Hindlimb muscle (tissue), 1 donor: Measurements from ENCODE around the gene BMP8B. TPM values are rescaled to one million over a fixed set of nuclear protein-coding genes. Genes with fewer than 3 reads are reported as not detected.
A peak's percentile ranks its signal among the peaks of the same experiment; 100 is the strongest.

Experiments used
- DNase-seq: peaks from one replicate; pipeline ENCODE4 v3.0.0-alpha.2; 2013
- polyA plus RNA-seq: library from polyadenylated mRNA; unstranded; fragments of 120-200 nt; gene quantifications from one replicate; pipeline ENCODE4 v1.2.1, GENCODE V29; 2013; ENCODE audit not compliant: insufficient read length

The BMP8B gene
- polyA plus RNA-seq, 1 donor = 1.5 TPM

DNA sequence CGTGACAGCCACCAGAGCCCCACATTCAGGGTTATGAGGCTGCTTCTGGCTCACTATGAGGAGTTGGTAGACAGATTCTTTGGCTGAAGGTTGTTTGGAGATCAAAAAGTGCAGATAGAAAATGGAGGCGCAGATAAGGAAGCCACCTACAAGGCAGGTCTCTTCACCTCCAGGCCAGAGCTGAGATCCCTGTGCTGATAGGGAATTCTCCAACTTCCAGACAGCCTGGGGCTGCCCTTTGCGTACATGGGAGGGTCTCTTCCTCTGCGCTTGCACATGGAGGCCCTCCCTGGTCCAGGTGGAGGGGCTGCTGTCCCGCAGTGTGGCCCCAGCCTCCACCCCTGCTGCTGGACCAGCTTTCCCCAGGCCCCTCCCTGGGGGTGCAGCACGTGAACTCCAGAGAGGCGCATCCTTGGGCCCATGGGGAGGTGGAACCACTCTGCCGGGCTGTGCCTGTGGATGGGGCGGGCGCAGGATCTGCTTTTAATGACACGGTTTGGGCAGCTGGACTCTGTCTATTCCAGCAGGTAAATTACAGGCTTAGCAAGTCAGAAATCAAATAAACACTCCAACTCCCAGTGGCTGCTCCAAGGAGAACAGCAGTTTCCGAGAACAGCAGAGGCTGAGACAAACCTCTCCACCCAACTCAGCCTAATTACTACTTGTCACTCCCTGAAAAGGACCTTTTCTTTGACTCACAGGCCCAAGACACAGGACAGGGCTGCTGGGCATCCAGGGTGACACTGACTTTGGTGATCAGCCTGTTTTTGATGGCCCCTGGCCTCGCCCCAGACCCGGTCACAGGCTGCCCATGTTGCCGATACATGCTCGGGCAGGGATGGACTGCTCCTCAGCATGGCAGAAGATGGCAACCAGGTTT, 29.9 kb downstream of the BMP8B start:
- no peak for DNase-seq

DNA sequence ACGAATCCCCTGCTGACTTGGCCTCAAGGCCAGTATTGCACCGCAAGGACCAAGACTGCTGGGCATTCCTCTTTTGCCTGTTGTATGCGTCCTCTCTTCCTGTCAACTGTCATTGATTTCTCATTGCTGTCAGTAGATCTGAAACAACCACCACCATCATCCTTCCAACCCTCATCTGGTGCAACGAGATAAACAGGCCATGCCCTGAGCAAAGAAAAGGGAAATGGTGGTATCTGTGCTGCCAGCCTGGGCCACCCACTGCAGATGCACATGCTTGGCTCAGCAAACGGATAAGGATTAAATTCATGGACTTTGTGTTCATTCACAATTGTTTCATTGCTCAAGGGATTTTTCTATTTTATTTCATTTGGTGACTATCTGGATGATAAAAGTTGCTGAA, 31.2 kb downstream of the BMP8B start:
- no peak for DNase-seq

DNA sequence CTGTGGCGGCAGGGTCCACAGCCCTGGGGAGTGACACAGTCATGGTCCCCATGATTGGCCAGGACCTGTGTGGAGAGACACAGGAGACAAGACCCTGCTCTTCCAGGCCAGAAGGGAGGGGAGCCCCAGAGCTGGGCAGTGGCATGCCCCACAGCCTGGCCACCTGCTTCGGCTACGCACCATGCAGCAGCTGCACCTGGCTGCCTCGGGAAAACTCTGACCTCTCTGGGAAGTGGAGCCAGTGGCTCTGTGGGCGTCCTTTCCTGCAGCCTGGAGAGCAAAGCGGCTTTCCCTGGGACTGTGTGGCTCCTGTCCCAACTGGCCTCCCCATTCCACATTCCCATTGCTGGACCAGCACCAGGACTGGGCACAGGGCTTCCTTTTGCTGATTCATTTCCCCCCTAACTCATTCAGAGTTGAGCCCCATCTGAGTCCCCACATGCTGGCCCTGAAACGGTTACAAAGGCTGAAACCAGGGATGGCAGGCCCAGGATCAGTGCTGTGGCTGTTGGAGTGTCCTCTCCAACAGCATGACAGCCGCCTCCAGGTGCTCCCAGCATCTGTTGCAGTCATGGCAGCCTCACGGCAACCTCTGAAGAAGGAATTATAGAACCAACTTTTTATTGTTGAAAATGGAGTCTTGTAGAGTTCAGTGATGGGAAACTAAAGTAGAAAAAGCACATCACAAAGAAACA, 32.6 kb downstream of the BMP8B start:
- no peak for DNase-seq

DNA sequence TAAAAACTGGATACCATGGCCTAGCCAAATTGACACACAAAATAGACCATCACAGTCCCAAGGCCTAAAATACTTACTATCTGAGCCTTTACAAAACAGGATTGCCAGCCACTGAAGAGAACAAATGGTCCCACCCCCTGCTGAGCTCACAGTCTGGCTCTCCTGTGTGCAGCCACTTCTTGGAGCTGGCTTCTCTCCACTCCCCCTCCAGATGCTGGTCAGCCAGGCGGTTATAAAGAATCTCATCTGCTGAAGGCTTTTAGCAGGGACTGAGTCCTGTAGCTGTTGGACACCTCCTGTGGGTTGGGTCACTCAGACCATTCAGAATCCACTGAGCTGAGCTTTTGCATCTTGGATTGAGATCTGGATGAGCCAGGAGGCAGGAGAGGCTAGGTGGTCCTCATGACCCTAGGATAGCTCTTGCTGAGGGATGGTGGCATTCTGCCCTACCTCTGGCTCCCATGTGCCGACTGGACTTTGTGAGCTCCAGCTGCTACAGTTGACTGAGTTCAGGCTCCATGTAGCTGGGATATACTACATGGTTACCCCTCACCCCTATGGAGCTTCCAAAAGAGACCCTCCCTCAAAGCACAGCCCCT, 33.7 kb downstream of the BMP8B start:
- DNase-seq = no peak

DNA sequence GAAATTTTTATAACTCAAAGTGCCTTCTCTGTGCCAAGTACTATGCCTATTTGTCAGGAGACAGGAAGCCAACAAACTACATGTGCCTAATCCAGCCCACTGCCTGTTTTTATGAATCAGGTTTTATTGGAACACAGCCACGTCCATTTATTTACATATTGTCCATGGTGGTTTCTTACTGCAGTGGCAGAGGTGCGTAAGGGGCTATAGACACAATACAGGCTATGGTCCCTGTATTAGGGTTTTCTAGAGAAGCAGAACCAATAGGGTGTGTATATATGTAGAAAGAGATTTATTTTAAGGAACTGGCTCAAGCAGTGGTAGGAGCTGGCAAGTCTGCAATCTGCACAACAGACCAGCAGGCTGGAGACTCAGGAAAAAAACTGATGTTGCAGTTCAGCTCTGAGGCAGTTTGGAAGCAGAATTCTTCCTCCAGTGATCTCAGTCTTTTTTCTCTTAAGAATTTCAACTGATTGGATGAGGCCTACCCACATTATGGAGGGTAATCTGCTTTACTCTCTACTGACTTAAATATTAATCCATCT, 34.6 kb downstream of the BMP8B start:
- DNase-seq = no peak

DNA sequence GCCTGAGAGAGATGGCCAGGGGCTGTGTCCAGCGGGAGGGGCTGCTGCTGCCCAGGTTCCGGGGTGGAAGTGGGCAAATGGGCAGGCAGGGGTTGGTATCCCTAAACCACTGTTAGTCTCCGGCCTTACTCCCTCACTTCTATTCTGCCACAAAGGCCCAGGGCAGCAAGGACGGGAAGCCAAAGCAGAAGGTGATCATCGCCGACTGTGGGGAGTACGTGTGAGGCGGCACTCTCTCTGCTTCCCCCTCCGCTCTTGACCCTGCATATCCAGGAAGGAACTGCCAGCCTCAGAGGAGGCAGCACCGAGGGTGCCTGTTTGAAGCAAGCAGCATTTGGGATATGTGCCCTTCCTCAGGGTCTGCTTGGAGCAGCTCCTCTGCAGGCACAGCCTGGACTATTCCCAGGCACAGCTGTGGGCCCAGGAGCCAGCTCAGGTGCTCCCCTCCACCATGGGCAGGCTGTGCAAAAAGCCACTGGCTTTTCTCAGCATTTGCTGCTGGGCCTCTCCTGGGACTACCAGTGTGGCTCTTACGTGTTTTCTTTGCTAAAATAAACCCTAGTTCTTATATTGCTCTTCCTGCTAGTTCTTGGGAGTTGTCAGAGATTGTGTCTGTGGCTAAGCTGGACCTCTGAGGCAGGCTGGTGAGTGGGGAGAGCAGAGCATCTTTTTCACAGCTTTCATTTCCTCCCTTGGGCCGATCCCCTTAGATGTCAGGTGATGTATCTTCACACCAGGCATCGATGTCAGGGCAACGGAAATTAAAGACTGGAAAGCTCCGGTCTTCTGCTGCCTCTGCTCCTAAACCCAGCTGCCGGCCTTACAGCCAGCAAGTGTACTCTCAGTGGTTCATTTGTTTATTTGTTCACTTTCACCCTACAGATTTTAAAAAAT, 35.3 kb downstream of the BMP8B start:
- DNase-seq = no peak

DNA sequence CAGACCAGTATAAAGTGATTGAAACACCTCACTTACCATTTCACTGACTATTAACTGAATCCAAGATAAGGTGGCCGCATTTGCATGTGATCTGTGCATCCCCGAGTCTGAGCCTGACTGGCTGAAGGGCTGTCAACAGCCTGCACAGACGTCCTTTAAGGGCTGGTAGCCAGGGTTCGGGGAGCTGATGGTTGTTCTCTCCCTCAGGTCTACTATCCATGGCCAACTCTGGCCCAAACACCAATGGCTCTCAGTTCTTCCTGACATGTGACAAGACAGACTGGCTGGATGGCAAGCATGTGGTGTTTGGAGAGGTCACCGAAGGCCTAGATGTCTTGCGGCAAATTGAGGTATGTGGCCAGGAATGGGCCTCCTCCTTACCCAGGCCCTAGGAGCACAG, 36.0 kb downstream of the BMP8B start:
- DNase-seq = no peak

DNA sequence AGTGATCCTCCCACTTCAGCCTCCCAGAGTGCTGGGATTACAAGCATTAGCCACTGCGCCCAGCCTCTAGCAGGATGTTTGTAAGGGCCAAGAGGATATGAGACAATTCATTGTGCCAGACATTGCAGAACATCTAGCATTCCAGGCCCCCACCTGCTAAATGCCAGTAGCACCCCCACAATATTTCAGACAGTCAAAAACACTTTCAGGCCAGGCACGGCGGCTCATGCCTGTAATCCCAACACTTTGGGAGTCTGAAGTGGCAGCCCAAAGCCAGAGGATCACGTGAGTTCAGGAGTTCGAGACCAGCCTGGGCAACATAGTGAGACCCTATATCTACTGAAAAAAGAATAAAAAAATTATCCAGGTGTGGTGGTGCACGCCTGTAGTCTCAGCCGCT, 37.1 kb downstream of the BMP8B start:
- DNase-seq = no peak

DNA sequence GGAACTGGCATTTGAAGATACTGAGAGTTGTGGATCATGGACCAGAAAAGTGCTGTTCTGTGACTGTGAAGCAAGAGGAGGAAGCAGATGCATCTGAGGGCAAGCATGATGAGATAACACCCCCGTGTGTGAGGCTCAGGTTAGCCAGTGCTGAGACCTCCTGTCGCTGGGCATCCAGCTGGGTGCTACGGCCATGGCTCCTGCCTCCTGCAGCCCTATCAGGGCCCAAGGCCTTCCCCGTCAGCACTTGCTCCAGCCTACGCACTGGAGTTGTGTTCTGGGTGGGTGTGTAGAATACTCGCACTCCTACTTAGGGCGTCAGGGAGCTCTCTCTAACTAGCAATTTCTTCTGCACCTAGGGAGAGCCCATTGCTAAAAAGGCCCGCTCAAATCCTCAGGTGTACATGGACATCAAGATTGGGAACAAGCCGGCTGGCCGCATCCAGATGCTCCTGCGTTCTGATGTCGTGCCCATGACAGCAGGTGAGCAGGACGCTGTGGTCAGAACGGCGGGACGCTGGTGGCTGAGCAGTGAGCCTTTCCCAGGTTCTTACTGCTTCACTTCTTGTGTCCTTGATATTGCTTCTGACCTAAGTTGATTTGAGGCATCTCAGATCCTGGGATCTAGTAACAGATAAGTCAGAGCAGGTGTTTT, 43.5 kb downstream of the BMP8B start:
- no peak for DNase-seq

DNA sequence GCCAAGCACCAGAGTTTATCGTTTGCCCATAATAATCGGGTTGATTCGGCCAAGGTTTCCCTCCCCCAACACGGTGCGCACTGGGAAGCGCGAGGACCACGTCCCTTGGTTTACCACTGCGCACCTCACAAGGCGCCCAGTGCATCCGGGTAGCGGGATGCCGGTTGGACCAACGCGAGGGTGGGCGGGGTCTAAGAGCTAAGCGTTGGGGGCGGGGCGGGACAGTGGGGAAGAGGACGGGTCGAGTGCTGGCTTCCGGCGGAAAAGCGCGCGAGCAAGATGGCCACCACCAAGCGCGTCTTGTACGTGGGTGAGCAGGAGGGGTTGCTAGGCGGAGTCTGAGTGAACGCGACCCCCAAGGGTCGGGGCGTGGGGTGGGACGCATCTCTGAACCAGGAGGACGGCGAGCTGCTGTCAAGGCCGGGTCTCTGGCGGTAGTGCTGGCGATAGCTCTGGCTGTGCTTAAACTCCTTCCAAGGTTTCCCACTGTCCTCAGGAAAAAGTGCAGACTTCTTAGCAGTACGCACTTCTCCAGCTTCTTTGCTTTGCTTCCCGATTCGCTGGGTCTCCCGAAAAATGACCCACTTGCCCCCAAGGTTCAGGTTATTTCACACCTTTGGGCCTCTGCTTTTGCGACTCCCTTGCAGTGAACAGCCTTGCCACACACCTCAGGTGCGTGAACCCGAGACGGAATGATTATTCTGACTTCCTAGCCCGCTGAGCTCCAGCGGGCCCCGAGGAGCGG, 49.9 kb downstream of the BMP8B start, which contains the start of gene PPIE:
Gene PPIE, plus strand, starts transcription at position 261 of the 745 bp plus-strand sequence. Its CDS starts 19 bp downstream, at position 280.
- DNase-seq = peak; percentile 87

DNA sequence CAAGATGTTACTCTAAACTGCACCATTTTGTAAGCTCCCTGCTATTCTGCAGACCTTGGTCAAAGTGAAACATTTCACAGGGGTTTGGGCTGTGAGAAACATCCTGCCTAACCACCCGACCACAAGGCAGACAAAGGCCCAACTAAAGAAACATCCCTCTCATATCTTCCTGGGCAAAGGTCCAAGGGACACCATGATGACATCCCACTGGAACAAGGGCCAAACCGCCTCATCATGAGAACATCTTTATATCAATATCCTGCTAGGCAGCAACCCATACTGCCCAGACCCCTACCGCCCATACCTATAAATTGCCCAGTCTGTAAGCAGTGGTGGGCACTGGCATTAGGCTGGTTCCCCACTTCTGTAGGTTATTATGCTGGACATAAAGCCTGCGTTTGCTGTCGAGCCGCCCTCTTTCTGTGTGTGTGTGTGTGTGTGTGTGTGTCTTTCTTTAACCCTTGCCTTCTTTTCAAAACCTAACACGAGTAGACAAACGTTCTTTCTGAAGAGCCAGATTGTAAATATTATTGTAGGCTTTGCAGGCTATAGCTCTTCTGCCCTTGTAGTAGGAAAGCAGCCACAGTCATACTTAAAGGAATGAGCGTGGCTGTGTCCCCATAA, 51.0 kb downstream of the BMP8B start:
- DNase-seq = no peak

DNA sequence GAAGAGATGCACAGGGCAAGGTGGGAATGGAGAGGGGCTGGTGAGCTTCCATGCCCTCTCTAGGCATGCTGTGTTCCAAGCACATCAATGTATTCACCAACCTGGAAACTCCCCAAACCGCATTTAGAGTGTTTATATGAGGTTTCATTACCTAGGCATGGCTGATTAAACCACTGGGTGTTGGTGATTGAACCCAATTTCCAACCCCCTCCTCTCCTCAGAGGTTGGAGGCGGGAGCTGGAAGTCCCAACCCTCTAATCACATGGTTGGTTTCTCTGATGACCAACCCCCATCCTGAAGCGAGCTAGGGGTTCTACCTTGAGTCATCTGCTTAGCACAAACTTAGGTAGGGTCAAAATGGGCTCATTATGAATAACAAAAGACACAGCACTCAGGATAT, 52.9 kb downstream of the BMP8B start:
- DNase-seq = no peak

DNA sequence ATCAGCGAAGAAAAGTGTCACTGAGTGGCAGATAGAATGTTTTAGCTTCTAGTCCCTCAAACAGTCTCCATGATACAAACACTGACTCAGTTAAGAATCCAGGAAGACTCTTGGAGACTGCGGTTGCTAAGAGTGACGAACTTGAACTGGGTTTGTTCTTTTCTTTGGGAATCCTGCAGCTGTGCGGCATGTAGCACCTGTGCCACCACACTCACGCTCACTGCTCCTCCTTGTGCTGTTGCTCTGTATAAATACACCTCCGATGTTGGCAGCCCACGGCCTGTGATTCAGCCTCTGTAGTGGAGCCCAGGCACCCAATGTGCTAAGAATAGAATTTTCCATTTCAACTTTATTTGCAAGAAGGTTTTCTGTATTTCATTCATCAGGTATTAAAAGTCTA, 55.5 kb downstream of the BMP8B start:
- no peak for DNase-seq

DNA sequence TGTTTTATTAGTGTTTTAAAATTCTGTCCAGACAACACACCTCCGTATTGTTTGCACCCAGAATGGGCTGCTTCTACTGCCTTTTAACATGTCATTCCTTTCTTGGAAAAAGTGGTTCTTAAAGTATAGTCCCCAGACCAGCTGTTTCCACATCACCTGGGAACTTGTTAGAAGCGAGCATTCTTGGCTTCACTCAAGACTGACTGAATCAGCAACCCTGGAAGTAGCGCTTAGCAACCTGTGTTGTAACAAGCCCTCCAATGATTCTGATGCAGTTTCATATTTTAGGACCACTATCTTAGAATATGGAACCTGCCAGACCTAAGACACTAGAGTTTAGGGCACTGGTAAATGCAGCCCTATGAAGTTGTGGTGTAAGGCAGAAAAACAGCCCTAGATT, 55.9 kb downstream of the BMP8B start:
- no peak for DNase-seq

DNA sequence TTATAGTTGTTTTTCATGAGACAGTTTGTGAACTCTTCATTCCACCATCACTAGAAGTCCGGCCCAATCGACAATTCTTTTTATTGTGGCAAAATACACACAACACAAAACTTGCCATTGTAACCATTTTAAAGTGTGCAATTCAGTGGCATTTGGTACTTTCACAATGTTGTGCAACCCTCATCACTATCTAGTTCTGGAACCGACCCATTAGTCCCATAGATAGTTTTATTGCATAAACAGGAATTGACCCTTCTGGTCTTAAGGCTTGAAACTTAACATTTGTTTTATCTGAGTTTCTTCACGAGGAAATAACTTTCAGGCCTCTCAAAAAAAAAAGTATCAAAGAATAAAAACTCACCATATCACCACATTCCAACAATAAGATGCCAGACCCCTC, 58.8 kb downstream of the BMP8B start:
- no peak for DNase-seq

DNA sequence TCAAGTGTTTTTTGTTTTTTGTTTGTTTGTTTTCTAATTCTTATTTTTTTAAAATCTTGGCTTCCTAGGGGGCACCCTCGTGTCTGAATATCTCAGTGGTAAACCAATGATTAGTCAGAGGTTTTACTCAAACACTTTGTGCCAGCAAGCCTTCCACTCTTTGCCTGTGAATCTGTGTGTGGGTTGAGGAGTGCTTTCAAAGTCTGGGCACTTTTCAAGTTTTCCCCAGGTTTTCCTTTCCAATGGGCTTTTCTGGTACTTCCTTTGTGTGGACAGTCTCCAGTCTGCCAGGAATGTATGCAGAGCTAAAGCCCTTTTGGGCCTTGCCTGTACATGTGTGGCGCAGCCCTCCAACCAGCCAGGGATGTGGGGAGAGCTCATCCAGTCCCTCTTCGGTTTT, 59.6 kb downstream of the BMP8B start:
- DNase-seq = no peak

DNA sequence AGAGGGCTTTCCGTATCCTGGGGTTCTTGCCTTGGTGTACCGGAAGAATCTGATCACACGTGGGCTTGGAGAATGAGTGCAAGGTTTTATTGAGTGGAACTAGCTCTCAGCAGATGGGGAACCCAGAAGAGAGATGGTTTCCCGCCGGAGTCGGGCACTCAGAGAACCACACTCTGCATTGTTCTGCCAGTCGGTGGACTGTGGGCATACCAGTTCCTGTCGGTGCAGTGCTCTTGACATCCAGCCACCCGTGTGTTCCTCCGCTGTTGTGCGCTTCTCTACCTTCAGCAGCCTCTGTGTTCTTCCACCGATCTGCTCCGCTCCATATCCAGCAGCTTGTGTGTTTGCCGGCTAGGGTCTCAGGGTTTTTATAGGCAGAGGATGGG, 60.7 kb downstream of the BMP8B start:
- DNase-seq = no peak

DNA sequence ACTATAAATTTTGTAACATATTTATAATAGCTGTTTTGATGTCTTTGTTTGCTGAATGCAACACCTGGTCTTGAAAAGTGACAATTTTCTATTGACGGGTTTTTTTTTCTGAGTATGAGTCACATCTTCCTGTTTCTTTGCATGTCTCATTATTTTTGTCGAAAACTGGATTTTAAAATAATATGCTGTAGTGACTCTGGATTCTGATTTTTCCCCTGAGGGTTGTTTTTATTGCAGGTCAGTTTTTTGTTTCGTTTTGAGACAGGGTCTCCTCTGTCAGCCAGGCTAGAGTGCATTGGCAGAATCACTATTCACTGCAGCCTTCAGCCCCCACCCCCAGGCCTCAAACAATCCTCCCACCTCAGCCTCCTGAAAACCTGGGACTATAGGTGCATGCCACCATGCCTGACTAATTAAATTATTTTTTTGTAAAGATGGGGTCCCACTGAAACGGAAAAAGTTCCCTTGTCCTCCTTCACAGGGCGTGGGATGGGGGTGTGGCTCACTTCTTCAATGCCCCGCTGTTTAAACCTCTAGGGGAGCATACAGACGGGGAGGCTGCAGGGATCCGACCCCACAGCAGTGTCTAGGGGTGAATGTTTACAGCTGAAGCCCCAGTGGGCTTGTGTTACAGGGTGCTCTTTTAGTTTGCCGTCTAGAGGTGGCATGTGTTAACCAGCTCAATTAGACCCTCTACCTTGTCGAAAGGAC, 61.3 kb downstream of the BMP8B start:
- DNase-seq = no peak

DNA sequence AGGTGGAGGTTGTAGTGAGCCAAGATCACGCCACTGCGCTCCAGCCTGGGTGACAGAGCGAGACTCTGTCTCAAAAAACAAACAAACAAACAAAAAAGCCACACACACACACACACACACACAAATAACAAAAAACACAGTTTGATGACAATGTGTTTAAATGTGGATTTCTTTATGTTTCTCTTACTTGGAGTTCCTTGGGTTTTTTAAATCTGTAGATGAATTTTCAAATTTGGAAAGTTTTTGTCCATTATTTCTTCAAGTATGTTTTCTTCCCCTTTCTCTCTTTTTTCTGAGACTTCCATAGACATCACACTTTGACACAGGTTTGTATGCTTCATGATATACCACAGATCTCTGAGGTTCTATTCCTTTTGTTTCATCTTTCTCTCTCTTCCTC, 62.1 kb downstream of the BMP8B start:
- no peak for DNase-seq

DNA sequence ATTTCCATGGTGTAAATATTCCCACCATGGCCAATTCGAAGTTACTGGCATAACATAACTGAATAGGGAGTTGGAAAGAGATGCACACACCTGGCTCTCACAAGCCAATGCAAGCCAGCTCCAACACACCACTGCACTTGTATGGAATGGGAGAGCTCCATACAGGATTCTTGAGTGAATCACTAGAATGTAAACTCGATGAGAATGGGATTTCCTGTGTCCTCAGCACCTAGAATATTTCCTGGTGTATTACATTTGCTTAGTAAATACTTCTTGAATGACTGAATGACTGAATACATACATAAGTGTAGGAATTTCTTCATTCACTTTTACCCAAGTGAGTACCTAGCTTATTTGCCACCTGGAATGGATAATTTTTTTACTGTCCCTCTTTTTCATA, 66.2 kb downstream of the BMP8B start:
- no peak for DNase-seq
